ENCODE data around the gene ZNF555. TPM values are rescaled to one million over a fixed set of nuclear protein-coding genes. Genes with fewer than 3 reads are reported as not detected.

Gene ZNF555
- total and polyA plus RNA-seq, 2 donors: 4.4 to 14.8 TPM

DNA sequence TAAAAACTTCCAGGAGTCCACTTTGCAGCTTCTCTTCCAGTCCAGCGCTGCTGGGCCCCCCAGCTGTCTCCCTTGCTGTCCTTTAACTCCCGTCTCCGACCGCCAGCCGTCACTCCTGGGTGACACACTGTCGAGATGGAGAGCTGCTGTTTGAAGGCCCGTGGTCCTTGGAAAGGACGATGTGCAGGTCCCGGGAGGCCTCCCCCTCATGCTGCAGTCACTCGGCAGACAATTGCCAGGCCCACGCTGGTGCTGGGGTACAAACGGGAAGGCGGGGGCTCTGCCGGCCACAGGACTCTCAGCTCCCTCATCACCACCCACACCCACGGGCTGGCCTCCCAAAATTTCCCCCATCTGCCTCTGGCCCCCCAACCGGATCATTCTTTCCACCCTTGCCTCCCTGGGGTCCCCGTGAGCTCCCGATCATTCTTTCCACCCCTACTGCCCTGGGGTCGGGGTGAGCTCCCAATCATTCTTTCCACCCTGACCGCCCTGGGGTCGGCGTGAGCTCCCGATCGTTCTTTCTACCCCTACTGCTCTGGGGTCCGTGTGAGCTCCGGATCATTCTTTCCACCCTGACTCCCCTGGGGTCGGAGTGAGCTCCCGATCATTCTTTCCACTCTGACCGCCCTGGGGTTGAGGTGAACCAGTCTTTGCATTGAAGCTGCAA is 37.7 kb upstream of the ZNF555 start:
- no peak for DNase-seq (ENCODE audit: extremely low spot score)
- no peak overlapping the region for H3K4me3 ChIP-seq (ENCODE audit: low read depth, low read length)
- WGBS: 92% methylated on average over 29 of the region's 29 CpGs
- H3K27ac ChIP-seq (ENCODE audit: low read depth): no peak overlapping the region
- peaks cover 4% of the 10 kb centered on the region for H3K36me3 ChIP-seq (ENCODE audit: insufficient read depth)
- H3K4me1 ChIP-seq (ENCODE audit: insufficient read depth): no peaks in the 10 kb centered on the region

GRCh38 chr19:2804156-2805004 is 36.9 kb upstream of the ZNF555 start:
- WGBS: 90% methylated on average over 27 of the region's 27 CpGs
- no peaks in the 10 kb centered on the region for H3K4me1 ChIP-seq (ENCODE audit: insufficient read depth)

GRCh38 chr19:2805261-2805900 is 35.9 kb upstream of the ZNF555 start:
- no peaks in the 10 kb centered on the region for H3K4me1 ChIP-seq (ENCODE audit: insufficient read depth)
- no peak overlapping the region for H3K27ac ChIP-seq (ENCODE audit: low read depth)
- 97% methylated on average over 28 of the region's 28 CpGs for WGBS
- H3K4me3 ChIP-seq (ENCODE audit: low read depth, low read length): no peak overlapping the region
- DNase-seq (ENCODE audit: extremely low spot score): no peak
- peaks cover 2% of the 10 kb centered on the region for H3K36me3 ChIP-seq (ENCODE audit: insufficient read depth)

More at GRCh38 chr19:2804156-2805004, 36.9 kb upstream of the ZNF555 start:
- DNase-seq (ENCODE audit: extremely low spot score): no peak
- H3K27ac ChIP-seq (ENCODE audit: low read depth): no peak overlapping the region
- no peak overlapping the region for H3K4me3 ChIP-seq (ENCODE audit: low read depth, low read length)
- peaks cover 4% of the 10 kb centered on the region for H3K36me3 ChIP-seq (ENCODE audit: insufficient read depth)

- Histone ChIP-seq H3K4me1 (ENCODE audit: insufficient read depth) (no peaks in the 10 kb centered on the region), H3K36me3 (ENCODE audit: insufficient read depth) (peaks cover 2% of the 10 kb centered on the region), H3K4me3 (ENCODE audit: low read depth, low read length) (no peak overlapping the region), H3K27ac (ENCODE audit: low read depth) (no peak overlapping the region)
- WGBS: 95% methylated on average over 23 of the region's 23 CpGs
- DNase-seq (ENCODE audit: extremely low spot score): no peak
Measured at GRCh38 chr19:2805991-2806649, 35.2 kb upstream of the ZNF555 start.

DNA sequence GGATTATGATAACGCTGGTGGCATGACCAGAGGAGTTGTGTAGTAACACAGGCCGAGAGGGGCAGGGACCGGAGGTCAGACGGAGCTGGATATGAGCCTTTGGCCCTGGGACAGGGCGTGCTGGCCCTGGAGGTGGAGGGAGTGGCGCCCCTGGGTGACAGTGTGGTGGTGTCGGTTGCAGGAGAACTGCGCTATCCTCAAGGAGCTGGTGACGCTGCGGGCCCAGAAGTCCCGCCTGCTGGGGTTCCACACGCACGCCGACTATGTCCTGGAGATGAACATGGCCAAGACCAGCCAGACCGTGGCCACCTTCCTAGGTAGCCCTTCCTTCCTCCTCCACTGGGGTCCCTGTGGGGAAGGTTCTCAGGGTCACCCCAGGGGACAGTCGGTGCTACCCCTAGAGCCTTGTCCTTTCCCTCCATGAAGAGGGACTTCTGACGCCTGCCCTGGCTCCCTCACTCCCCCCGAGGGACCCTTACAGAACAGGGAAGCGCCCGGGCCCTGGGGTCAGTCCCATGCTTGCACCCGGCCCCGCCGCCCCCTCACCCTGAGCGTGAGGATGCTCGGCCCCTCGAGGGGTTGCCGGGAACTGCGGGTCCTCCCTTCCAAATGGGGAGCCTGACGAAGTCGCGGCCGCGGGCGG is 34.4 kb upstream of the ZNF555 start:
- H3K36me3 ChIP-seq (ENCODE audit: insufficient read depth): peaks cover 2% of the 10 kb centered on the region
- no peak overlapping the region for H3K27ac ChIP-seq (ENCODE audit: low read depth)
- 95% methylated on average over 34 of the region's 34 CpGs for WGBS
- no peaks in the 10 kb centered on the region for H3K4me1 ChIP-seq (ENCODE audit: insufficient read depth)
- no peak for DNase-seq (ENCODE audit: extremely low spot score)
- no peak overlapping the region for H3K4me3 ChIP-seq (ENCODE audit: low read depth, low read length)

DNA sequence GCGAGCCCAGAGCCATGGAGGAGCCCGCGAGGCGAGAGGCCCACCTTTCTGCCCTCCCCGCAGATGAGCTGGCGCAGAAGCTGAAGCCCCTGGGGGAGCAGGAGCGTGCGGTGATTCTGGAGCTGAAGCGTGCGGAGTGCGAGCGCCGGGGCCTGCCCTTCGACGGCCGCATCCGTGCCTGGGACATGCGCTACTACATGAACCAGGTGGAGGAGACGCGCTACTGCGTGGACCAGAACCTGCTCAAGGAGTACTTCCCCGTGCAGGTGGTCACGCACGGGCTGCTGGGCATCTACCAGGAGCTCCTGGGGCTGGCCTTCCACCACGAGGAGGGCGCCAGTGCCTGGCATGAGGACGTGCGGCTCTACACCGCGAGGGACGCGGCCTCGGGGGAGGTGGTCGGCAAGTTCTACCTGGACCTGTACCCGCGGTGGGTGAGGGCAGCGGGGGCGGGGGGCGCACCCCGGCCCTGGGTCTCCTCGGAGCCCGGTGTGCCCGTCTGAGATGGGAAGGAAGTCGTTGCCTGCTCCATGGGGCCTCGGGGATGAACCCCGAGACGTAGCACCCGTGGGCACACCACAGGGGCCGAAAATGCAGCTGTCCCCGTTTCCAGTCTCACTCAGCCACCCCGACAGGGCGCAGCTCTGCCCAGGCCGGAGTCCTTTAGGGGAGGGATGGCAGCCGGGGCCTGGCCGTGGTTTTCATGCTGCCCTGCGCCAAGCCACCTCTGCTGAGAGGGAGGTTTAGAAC is 33.7 kb upstream of the ZNF555 start:
- Histone ChIP-seq H3K27ac (ENCODE audit: low read depth) (no peak overlapping the region), H3K4me1 (ENCODE audit: insufficient read depth) (no peaks in the 10 kb centered on the region), H3K36me3 (ENCODE audit: insufficient read depth) (peaks cover 2% of the 10 kb centered on the region), H3K4me3 (ENCODE audit: low read depth, low read length) (no peak overlapping the region)
- WGBS: 96% methylated on average over 56 of the region's 56 CpGs
- DNase-seq (ENCODE audit: extremely low spot score): no peak

DNA sequence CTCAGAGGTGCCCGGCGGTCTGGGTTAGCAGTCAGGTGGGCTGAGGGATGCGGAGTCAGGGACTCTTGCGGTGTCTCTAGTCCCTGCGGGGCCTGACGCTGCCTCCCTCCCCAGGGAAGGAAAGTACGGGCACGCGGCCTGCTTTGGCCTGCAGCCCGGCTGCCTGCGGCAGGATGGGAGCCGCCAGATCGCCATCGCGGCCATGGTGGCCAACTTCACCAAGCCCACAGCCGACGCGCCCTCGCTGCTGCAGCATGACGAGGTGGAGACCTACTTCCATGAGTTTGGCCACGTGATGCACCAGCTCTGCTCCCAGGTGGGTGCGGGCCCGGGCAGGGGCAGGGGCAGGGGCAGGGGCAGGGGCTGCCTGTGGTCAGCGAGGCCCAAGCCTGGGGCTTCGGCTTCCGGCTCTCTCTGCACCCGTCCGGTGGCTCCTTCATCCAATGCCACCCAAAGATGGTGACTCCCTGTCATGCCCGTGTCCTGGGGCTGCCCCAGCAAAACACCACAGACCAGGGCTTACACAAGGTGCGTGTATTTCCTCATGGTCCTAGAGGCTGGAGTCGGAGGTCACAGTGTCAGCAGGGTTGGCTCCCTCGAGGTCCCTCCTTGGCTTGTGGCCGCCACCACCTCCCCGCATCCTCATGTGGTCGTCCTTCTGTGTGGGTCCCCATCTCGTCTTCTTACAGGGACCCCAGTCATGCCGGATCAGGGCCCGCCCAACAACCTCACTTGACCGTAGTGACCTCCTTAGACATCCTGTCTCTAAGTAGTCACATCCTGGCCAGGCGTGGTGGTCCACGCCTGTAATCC is 32.9 kb upstream of the ZNF555 start:
- Histone ChIP-seq H3K4me3 (ENCODE audit: low read depth, low read length) (no peak overlapping the region), H3K4me1 (ENCODE audit: insufficient read depth) (no peaks in the 10 kb centered on the region), H3K27ac (ENCODE audit: low read depth) (no peak overlapping the region), H3K36me3 (ENCODE audit: insufficient read depth) (peaks cover 2% of the 10 kb centered on the region)
- WGBS: 95% methylated on average over 41 of the region's 41 CpGs
- no peak for DNase-seq (ENCODE audit: extremely low spot score)

DNA sequence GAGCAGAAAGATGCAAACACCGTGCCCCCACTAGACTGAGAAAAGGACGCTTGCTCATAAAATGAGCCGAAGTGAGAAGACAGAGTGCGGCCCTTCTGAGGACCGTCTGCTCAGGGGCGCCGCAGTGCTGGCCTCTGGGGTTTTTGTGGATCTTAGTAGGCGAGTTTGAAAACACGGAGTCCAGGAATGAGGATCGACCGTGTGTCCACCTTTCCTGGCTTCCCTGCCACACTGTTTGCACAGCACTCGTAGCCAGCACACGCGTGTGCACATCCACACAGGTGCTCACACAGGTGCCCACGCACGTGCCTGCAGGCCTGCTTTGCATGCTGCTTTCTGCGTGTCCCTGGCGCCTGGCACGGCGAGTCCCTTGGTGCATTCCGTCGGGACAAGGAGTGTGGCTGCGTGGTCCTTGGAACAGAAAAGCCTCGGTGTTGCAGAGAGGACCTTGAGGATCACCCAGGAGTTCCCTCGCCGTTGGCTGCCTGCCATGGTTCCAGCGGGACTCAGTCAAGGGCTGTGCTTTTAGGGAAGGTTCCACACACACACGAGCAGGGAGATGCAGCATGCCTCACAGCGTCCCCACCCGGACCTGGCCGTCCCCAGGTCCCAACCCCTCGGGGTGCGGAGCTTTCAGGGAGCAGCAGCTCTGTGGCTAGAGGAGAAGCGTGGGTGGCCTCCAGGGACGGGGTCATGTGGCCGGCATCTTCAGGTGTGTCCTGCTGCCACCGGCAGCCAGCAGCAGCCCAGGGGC is 31.7 kb upstream of the ZNF555 start:
- H3K4me1 ChIP-seq (ENCODE audit: insufficient read depth): no peaks in the 10 kb centered on the region
- H3K4me3 ChIP-seq (ENCODE audit: low read depth, low read length): no peak overlapping the region
- 90% methylated on average over 37 of the region's 37 CpGs for WGBS
- H3K36me3 ChIP-seq (ENCODE audit: insufficient read depth): peaks cover 2% of the 10 kb centered on the region
- DNase-seq (ENCODE audit: extremely low spot score): no peak
- H3K27ac ChIP-seq (ENCODE audit: low read depth): no peak overlapping the region

DNA sequence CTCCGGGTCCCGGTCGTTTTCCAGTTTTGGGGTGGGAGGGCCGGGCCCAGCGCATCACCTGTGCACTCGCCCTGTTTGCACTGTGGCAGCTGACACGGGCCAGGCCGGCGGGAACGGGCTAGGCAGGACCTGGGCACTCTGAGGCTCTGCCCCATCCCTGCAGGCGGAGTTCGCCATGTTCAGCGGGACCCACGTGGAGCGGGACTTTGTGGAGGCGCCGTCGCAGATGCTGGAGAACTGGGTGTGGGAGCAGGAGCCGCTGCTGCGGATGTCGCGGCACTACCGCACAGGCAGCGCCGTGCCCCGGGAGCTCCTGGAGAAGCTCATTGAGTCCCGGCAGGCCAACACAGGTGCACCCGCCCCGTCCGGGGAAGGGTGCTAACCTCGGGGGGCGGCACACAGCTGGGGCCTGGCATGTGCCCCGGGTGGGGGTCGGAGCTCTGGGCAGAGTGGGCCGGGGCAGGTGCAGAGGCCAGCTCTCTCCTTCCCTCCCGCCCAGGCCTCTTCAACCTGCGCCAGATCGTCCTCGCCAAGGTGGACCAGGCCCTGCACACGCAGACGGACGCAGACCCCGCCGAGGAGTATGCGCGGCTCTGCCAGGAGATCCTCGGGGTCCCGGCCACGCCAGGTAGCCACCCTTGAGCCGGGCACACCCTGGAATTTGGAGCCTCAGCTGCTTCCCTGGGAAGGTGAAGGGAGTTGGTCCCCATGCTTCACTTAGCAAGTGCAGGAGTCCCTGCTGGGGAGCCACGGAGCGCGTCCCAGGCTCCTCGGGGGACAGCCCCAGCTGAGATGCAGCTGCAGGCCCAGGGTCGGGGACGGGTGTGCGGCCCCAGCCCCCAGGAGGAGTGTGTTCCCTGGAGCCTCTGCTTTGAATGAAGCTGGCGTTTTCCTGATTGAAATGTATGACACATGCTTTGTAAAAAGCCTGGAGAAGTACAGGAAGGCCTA is 30.9 kb upstream of the ZNF555 start:
- no peaks in the 10 kb centered on the region for H3K4me1 ChIP-seq (ENCODE audit: insufficient read depth)
- peaks cover 2% of the 10 kb centered on the region for H3K36me3 ChIP-seq (ENCODE audit: insufficient read depth)

DNA sequence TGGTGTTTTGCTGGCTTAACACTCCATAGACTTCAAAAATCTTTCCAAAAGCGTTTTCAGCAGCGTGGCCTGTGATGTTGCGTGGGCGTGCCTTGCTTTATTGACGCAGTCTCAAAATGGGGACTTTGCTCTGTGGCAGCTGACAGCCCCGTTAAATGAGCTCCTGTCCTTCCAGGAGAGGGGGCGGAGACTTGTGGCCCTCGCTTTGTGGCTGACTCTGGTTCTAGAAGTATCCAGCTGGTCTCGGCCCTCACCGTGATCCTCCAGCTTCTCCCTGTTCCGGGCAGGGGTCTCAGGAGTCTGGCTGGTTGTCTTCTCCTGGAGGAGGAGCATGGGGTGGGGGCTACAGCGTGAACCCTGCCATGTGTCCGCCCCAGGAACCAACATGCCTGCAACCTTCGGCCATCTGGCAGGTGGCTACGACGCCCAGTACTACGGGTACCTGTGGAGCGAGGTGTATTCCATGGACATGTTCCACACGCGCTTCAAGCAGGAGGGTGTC is 30.0 kb upstream of the ZNF555 start:
- H3K36me3 ChIP-seq (ENCODE audit: insufficient read depth): peaks cover 2% of the 10 kb centered on the region
- no peak overlapping the region for H3K4me3 ChIP-seq (ENCODE audit: low read depth, low read length)
- H3K4me1 ChIP-seq (ENCODE audit: insufficient read depth): no peaks in the 10 kb centered on the region
- WGBS: 94% methylated on average over 20 of the region's 20 CpGs
- no peak overlapping the region for H3K27ac ChIP-seq (ENCODE audit: low read depth)
- no peak for DNase-seq (ENCODE audit: extremely low spot score)

More for the DNA sequence above, 30.9 kb upstream of the ZNF555 start:
- WGBS: 95% methylated on average over 58 of the region's 58 CpGs
- no peak overlapping the region for H3K27ac ChIP-seq (ENCODE audit: low read depth)
- no peak for DNase-seq (ENCODE audit: extremely low spot score)
- H3K4me3 ChIP-seq (ENCODE audit: low read depth, low read length): no peak overlapping the region
